DMS53 treated with DMSO at 0.1 percent for 48 hours (cell line): ENCODE measurements around the gene TTLL9.

Experiments
- DNase-seq: peaks from one replicate; lab custom pipeline; 2025; ENCODE audit not compliant: unreplicated experiment; lab: John Stamatoyannopoulos, UW

The TTLL9 gene

GRCh38 chr20:31857861-31858759, 12.3 kb upstream of the TTLL9 start:
- no peak for DNase-seq

GRCh38 chr20:31858760-31859083, 11.7 kb upstream of the TTLL9 start:
- DNase-seq = no peak

- no peak for DNase-seq
Observed at GRCh38 chr20:31859266-31859997, 11.0 kb upstream of the TTLL9 start.

GRCh38 chr20:31859998-31860380, 10.4 kb upstream of the TTLL9 start:
- no peak for DNase-seq

GRCh38 chr20:31860390-31861134, 9.9 kb upstream of the TTLL9 start:
- DNase-seq = peak; percentile 15

- DNase-seq = no peak
Observed at GRCh38 chr20:31861135-31861384, 9.4 kb upstream of the TTLL9 start.

GRCh38 chr20:31861385-31862156, 8.9 kb upstream of the TTLL9 start:
- peak; percentile 77 for DNase-seq

GRCh38 chr20:31862157-31862470, 8.3 kb upstream of the TTLL9 start:
- no peak for DNase-seq

- no peak for DNase-seq
Observed at GRCh38 chr20:31862506-31862905, 7.9 kb upstream of the TTLL9 start.

GRCh38 chr20:31863296-31864085, 6.9 kb upstream of the TTLL9 start:
- no peak for DNase-seq

GRCh38 chr20:31864521-31865400, 5.7 kb upstream of the TTLL9 start:
- no peak for DNase-seq

- no peak for DNase-seq
Observed at GRCh38 chr20:31866221-31866620, 4.2 kb upstream of the TTLL9 start.

- no peak for DNase-seq
Observed at GRCh38 chr20:31868853-31869672, 1.4 kb upstream of the TTLL9 start.

- DNase-seq = no peak
Observed at GRCh38 chr20:31869673-31869941, 827 bp upstream of the TTLL9 start.

- DNase-seq = peak; percentile 7
Observed at GRCh38 chr20:31870726-31871617, 538 bp downstream of the TTLL9 start.

- DNase-seq = no peak
Observed at GRCh38 chr20:31871618-31871954, 1.2 kb downstream of the TTLL9 start.

GRCh38 chr20:31872406-31872805, 2.0 kb downstream of the TTLL9 start:
- DNase-seq = no peak

GRCh38 chr20:31875671-31876070, 5.2 kb downstream of the TTLL9 start:
- DNase-seq = no peak
